ENCODE results near the gene GSG1L.

DNA sequence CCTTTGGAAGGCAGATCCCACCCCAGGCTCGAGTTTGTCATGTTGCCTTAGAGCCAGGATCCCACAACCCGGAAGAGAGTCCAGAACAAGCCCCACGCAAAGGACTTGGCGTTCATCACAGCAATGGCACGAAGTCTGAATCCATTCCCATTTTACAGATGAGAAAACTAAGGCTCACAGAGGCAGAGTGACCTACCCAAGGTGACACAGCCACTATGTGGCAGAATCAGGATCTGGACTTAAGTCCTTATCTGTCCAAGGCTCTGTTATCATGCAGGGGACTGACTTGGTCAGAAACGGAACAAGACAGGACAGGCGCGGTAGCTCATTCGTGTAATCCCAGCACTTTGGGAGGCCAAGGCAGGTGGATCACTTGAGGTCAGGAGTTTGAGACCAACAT lies 86.5 kb downstream of the GSG1L start:
- TF ChIP-seq CTCF (IDR thresholded peaks at IDR 0.05; ENCODE audit: insufficient read depth, low read length): no peak
- no peak for TF ChIP-seq SPI1 (IDR thresholded peaks at IDR 0.05; ENCODE audit: borderline replicate concordance, low read depth)
- TF ChIP-seq REST (IDR thresholded peaks at IDR 0.05; ENCODE audit: insufficient replicate concordance, low read depth): no peak
- TF ChIP-seq POLR2AphosphoS5 (IDR thresholded peaks at IDR 0.05; ENCODE audit: low read depth): no peak

All from HL-60 (cell line).